Endothelial cell of umbilical vein (primary cell): Measurements from ENCODE around the gene CYP26C1. TPM values are rescaled to one million over a fixed set of nuclear protein-coding genes. Genes with fewer than 3 reads are reported as not detected.

Experiments
- BruUV-seq: library from RNA; stranded (reverse); fragments of 400-500 nt; replicated peaks from 2 replicates; lab custom pipeline; 2021; lab: Mats Ljungman, UMichigan
- CTCF ChIA-PET: fragments of 300-600, 350-600 bp; sonication (Branson Sonifier 250); formaldehyde crosslinking; loops from one replicate; lab custom pipeline; 2021; ENCODE audit warnings: antibody characterized with exemption, inconsistent platforms; lab: Charles Lee
- POLR2A ChIA-PET: fragments of 300-600, 350-600 bp; sonication (Branson Sonifier 250); formaldehyde crosslinking; loops from one replicate; lab custom pipeline; 2021; ENCODE audit warnings: antibody characterized with exemption, inconsistent platforms; lab: Charles Lee
- DNase-seq: peaks from one replicate; pipeline ENCODE4 v3.0.0-alpha.2; 2011; ENCODE audit warnings: low read depth, low spot score
- FAIRE-seq: peaks from 2 replicates; lab custom pipeline; 2011; peaks lifted over from hg19 to GRCh38; lab: Jason Lieb, UNC
- H2AFZ ChIP-seq: 2 replicates; pipeline ENCODE4 v1.6.0; 2012; ENCODE audit warnings: low read depth, low read length, control low read depth, inconsistent platforms
- H3K27ac ChIP-seq: 2 replicates; pipeline ENCODE4 v1.5.1; 2011; ENCODE audit warnings: low read depth, mild to moderate bottlenecking, control low read depth, low read length, moderate library complexity; ENCODE audit not compliant: insufficient read depth
- H3K27me3 ChIP-seq, 2 experiments: 2 replicates each; pipeline versions ENCODE4 v1.6.0 to v1.6.1; 2011; ENCODE audit warnings: low read length in 2 of 2, mixed read lengths in 1 of 2; ENCODE audit not compliant: control insufficient read depth in 2 of 2, insufficient read depth in 2 of 2
- H3K36me3 ChIP-seq, 2 experiments: 2 replicates in 1 of 2; 3 replicates in 1 of 2; pipeline ENCODE4 v1.5.1; 2011; ENCODE audit warnings: low read length in 2 of 2, mild to moderate bottlenecking in 1 of 2, moderate library complexity in 1 of 2; ENCODE audit not compliant: control insufficient read depth in 2 of 2, insufficient read depth in 2 of 2; ENCODE audit errors: extremely low read depth in 1 of 2
- H3K4me1 ChIP-seq: 3 replicates; pipeline ENCODE4 v1.5.1; 2011; ENCODE audit warnings: mild to moderate bottlenecking, low read length; ENCODE audit not compliant: control insufficient read depth, insufficient read depth; ENCODE audit errors: extremely low read depth
- H3K4me2 ChIP-seq: 2 replicates; pipeline ENCODE4 v1.6.1; 2011; ENCODE audit warnings: low read length, control low read depth, mixed read lengths; ENCODE audit not compliant: insufficient read depth
- H3K4me3 ChIP-seq, 3 experiments: fragments of 200-600 bp in 1 of 3; sonication (generic), shearing (Covaris generic) in 1 of 3; replicated peaks in 1 of 3; 2 replicates each; pipeline ENCODE4 v1.5.1; 2011 to 2016; ENCODE audit warnings: control low read depth in 3 of 3, low read length in 3 of 3, mild to moderate bottlenecking in 2 of 3, inconsistent platforms in 1 of 3, low read depth in 1 of 3, moderate library complexity in 1 of 3; ENCODE audit not compliant: insufficient read depth in 1 of 3
- H3K79me2 ChIP-seq: 2 replicates; pipeline ENCODE4 v1.6.0; 2012; ENCODE audit warnings: low read length, inconsistent platforms; ENCODE audit not compliant: control insufficient read depth, insufficient read depth
- H3K9ac ChIP-seq: replicated peaks from 2 replicates; pipeline ENCODE3; 2011; ENCODE audit warnings: low read length, control low read depth; ENCODE audit not compliant: insufficient read depth; ENCODE audit errors: extremely low read depth
- H3K9me1 ChIP-seq: replicated peaks from 3 replicates; pipeline ENCODE4 v1.6.0; 2011; ENCODE audit warnings: mild to moderate bottlenecking, low read length; ENCODE audit not compliant: control insufficient read depth, insufficient read depth; ENCODE audit errors: extremely low read depth
- H3K9me3 ChIP-seq: replicated peaks from 2 replicates; pipeline ENCODE4 v1.5.1; 2012; ENCODE audit warnings: low read length, inconsistent platforms; ENCODE audit not compliant: control insufficient read depth, insufficient read depth
- H4K20me1 ChIP-seq: replicated peaks from 2 replicates; pipeline ENCODE3; 2011; ENCODE audit warnings: mild to moderate bottlenecking, low read length; ENCODE audit not compliant: control insufficient read depth, insufficient read depth; ENCODE audit errors: extremely low read depth
- CTCF ChIP-seq, 2 donors: IDR thresholded peaks; 1 replicate in 1 of 2; 2 replicates in 1 of 2; pipeline ENCODE4 v1.5.1; 2011; ENCODE audit warnings: low read length in 2 of 2, mild to moderate bottlenecking in 2 of 2, moderate library complexity in 2 of 2, control low read depth in 1 of 2, inconsistent platforms in 1 of 2, low read depth in 1 of 2; ENCODE audit not compliant: insufficient read depth in 1 of 2; ENCODE audit errors: extremely low read depth in 1 of 2
- EZH2 ChIP-seq: IDR thresholded peaks from 2 replicates; pipeline ENCODE4 v1.6.1; 2012; ENCODE audit warnings: borderline replicate concordance, low read depth, mild to moderate bottlenecking, moderate library complexity, low read length, inconsistent platforms; ENCODE audit not compliant: severe bottlenecking
- FOS ChIP-seq: IDR thresholded peaks from 2 replicates; pipeline ENCODE4 v1.6.1; 2011; ENCODE audit warnings: mild to moderate bottlenecking, low read length, moderate library complexity, borderline replicate concordance; ENCODE audit not compliant: insufficient read depth
- GATA2 ChIP-seq: IDR thresholded peaks from 2 replicates; pipeline ENCODE4 v1.7.0; 2011; ENCODE audit warnings: low read depth, mild to moderate bottlenecking, moderate library complexity, mixed read lengths, low read length; ENCODE audit not compliant: insufficient read length, insufficient read depth
- JUN ChIP-seq: IDR thresholded peaks from 2 replicates; pipeline ENCODE4 v1.6.1; 2011; ENCODE audit warnings: borderline replicate concordance, low read depth; ENCODE audit not compliant: insufficient read length, insufficient read depth
- MAX ChIP-seq: IDR thresholded peaks from 2 replicates; pipeline ENCODE4 v1.6.1; 2011; ENCODE audit not compliant: insufficient read depth, insufficient read length
- MYC ChIP-seq: IDR thresholded peaks from one replicate; pipeline ENCODE4 v1.6.1; 2011; ENCODE audit warnings: mild to moderate bottlenecking, low read depth, low read length
- POLR2A ChIP-seq: IDR thresholded peaks from 2 replicates; pipeline ENCODE4 v1.6.1; 2012; ENCODE audit warnings: low read depth, mild to moderate bottlenecking, control low read depth, low read length
- POLR2AphosphoS5 ChIP-seq: IDR thresholded peaks from 2 replicates; pipeline ENCODE4 v1.6.1; 2012; ENCODE audit warnings: low read depth, mild to moderate bottlenecking, control low read depth, low read length, moderate library complexity; ENCODE audit not compliant: insufficient read depth
- dilution Hi-C: fragments of 300-500 bp; cut with MboI; formaldehyde crosslinking; loops from one replicate; pipeline ENCODE4 v1.15.0; 2019; ENCODE audit warnings: low sequenced_read_pairs; ENCODE audit not compliant: extremely low pct_ligation_motif_present
- intact Hi-C: fragments of 100-400 bp; cut with micrococcal nuclease; formaldehyde crosslinking; loops from one replicate; pipeline ENCODE4 v1.10.0; 2022
- polyA plus RNA-seq, 4 experiments: library from polyadenylated mRNA; depleted of rRNA in 3 of 4; stranded (reverse) in 3 of 4; unstranded in 1 of 4; fragments of >200 nt; gene quantifications; 2 replicates each; pipeline versions ENCODE4 v1.2.1 to v1.2.3, GENCODE V29; 2011 to 2012; ENCODE audit warnings: missing spikeins in 1 of 4
- total RNA-seq: library from RNA; stranded (reverse); gene quantifications from 2 replicates; pipeline ENCODE4 v1.2.3, GENCODE V29; 2021

CYP26C1 gene
- total and polyA plus RNA-seq, 2 donors (not counting 3 experiments of a cell fraction or from before 2014, with no cell fraction given), result 0.12 to 3.0 TPM

GRCh38 chr10:93028883-93029282, 31.7 kb upstream of the CYP26C1 start:
- no peak for FAIRE-seq
- intact Hi-C loops (no loop called here), dilution Hi-C loops (no loop called here)
- H2AFZ ChIP-seq, result no peak overlapping the region
- H3K9ac ChIP-seq, result no peak overlapping the region
- ChIA-PET POLR2A (no interaction called here), CTCF (no interaction called here)
- TF ChIP-seq GATA2, result no peak
- TF ChIP-seq FOS, result peak; percentile 58
- no peaks in the 10 kb centered on the region for H3K79me2 ChIP-seq
- H3K9me1 ChIP-seq, result no peaks in the 10 kb centered on the region
- H3K4me3 ChIP-seq, result no peak overlapping the region
- H3K27me3 ChIP-seq, result no peaks in the 10 kb centered on the region
- H3K36me3 ChIP-seq, result peaks cover 14 to 19% of the 10 kb centered on the region in 2 experiments
- no TSS peak for BruUV-seq
- H3K4me2 ChIP-seq, result no peak overlapping the region
- H3K4me1 ChIP-seq, result peaks cover 6% of the 10 kb centered on the region
- no peak for DNase-seq
- no peak overlapping the region for H3K27ac ChIP-seq
- H3K9me3 ChIP-seq, result no peaks in the 10 kb centered on the region
- H4K20me1 ChIP-seq, result no peaks in the 10 kb centered on the region

GRCh38 chr10:93030409-93030808, 30.2 kb upstream of the CYP26C1 start:
- no peak for FAIRE-seq
- H3K36me3 ChIP-seq, result peaks cover 7 to 15% of the 10 kb centered on the region in 2 experiments
- no TSS peak for BruUV-seq
- H3K9me3 ChIP-seq, result no peaks in the 10 kb centered on the region
- dilution Hi-C loops (no loop called here), intact Hi-C loops (no loop called here)
- DNase-seq, result peak; percentile 39
- peaks cover 6% of the 10 kb centered on the region for H3K4me1 ChIP-seq
- ChIA-PET CTCF (interaction anchor here (1.4 kb wide), 1 partner anchor 12 kb away, joined by 3 read pairs; no protein-coding TSS in a partner anchor), POLR2A (no interaction called here)
- H3K9me1 ChIP-seq, result no peaks in the 10 kb centered on the region
- TF ChIP-seq POLR2AphosphoS5, result no peak
- TF ChIP-seq JUN, result peak; percentile 23
- no peak for TF ChIP-seq CTCF (IDR thresholded peaks at IDR 0.05; ENCODE audit: extremely low read depth in 1 of 2, insufficient read depth in 1 of 2, low read depth in 1 of 2, low read length in 2 of 2)
- TF ChIP-seq POLR2A, result no peak
- TF ChIP-seq MAX, result no peak
- TF ChIP-seq FOS, result peak; percentile 73
- no peak for TF ChIP-seq EZH2
- TF ChIP-seq GATA2, result no peak
- no peak for TF ChIP-seq MYC
- no peak overlapping the region for H3K4me3 ChIP-seq
- no peaks in the 10 kb centered on the region for H3K79me2 ChIP-seq
- H3K27me3 ChIP-seq, result no peaks in the 10 kb centered on the region
- no peak overlapping the region for H2AFZ ChIP-seq
- no peaks in the 10 kb centered on the region for H4K20me1 ChIP-seq
- H3K27ac ChIP-seq, result no peak overlapping the region
- H3K9ac ChIP-seq, result no peak overlapping the region
- no peak overlapping the region for H3K4me2 ChIP-seq
